ENCODE results near the gene IDH3G.

GRCh38 chrX:153740631-153741222 is 53.4 kb downstream of the IDH3G start:
- TF ChIP-seq CTCF (conservative IDR thresholded peaks at IDR 0.05 in 1 of 2, IDR thresholded peaks at IDR 0.05 in 1 of 2; ENCODE audit: low read depth in 1 of 2, low read length in 2 of 2): no peak
- no peak for TF ChIP-seq EZH2 (IDR thresholded peaks at IDR 0.05; ENCODE audit: low read length, missing control alignments)

All from fibroblast of lung (primary cell).